A172 (cell line): ENCODE measurements around the gene ZNF749. TPM values are rescaled to one million over a fixed set of nuclear protein-coding genes. Genes with fewer than 3 reads are reported as not detected.
"Not testable (repeated sequence)": the region's sequence is repeated elsewhere in the genome, so short reads cannot be mapped to it uniquely, and the experiment has no call there.

Experiments used
- DNase-seq: peaks from one replicate; pipeline ENCODE4 v3.0.0-alpha.2; 2015; ENCODE audit warnings: low spot score
- total RNA-seq: library from RNA; depleted of rRNA; stranded (reverse); fragments of >200 nt; shearing (Covaris generic); gene quantifications from 2 replicates; pipeline ENCODE4 v1.2.3, GENCODE V29; 2014; rRNA removed

ZNF749 gene
- total RNA-seq, 1 experiment from 2014 or later, result 24.4 TPM

GRCh38 chr19:57465680-57466381 is 30.7 kb downstream of the ZNF749 start:
- peak; percentile 65 for DNase-seq

DNA sequence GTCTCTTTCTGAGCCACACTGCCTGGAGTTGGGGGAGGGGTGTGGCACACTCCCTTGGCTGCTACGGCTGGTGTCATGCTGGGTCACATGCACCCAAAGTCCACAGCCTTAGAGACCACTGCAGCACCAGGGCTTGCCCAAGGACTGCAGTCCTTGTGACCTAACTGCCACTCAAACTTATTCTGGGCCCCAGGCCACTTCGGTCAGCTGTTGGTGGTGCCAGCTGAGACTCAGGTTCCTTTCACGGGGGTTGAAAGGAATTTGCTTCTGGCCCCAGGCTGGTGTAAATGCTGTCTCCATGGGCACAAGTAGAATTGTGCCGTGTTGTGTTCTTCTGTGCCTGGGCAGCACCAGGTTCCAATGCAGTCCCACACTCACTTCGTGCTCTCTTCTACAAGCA is 31.4 kb downstream of the ZNF749 start:
- DNase-seq, result no peak

- DNase-seq, result no peak
These were observed 38.5 kb downstream of the ZNF749 start for GRCh38 chr19:57473646-57474045.

- DNase-seq, result peak; percentile 95
These were observed 42.3 kb downstream of the ZNF749 start, which contains the start of gene ZNF772 for GRCh38 chr19:57477191-57478008. Gene ZNF772 (minus strand): TSS chr19:57477566. CDS start chr19:57477309, 257 bp downstream.

- peak; percentile 87 for DNase-seq
These were observed 52.6 kb downstream of the ZNF749 start, which contains the start of gene ZNF419 for GRCh38 chr19:57487477-57488298. Gene ZNF419 (plus strand): TSS chr19:57487750. CDS start chr19:57487951, 201 bp downstream.

- not testable (repeated sequence) for DNase-seq
These were observed 53.1 kb downstream of the ZNF749 start for GRCh38 chr19:57488299-57488644.

Other genes with a start within 250 kb of the ZNF749 start
- gene ZNF264, start 243.8 kb upstream of the ZNF749 start, total RNA-seq, result 20.5 and 33.3 TPM in 2 replicates
- 1.3 and 1.8 TPM in 2 replicates for gene AURKC, start 204.3 kb upstream of the ZNF749 start, total RNA-seq
- gene ZNF805, start 194.7 kb upstream of the ZNF749 start, total RNA-seq, result 12.7 and 15.4 TPM in 2 replicates
- 40.2 and 41.8 TPM in 2 replicates for gene ZNF460, start 154.8 kb upstream of the ZNF749 start, total RNA-seq
- 15.8 and 16.6 TPM in 2 replicates for gene ZNF543, start 114.9 kb upstream of the ZNF749 start, total RNA-seq
- gene ZNF304, start 84.1 kb upstream of the ZNF749 start, total RNA-seq, result 13.0 and 14.0 TPM in 2 replicates
- gene TRAPPC2B, start 71.8 kb upstream of the ZNF749 start, total RNA-seq, result 35.3 and 42.1 TPM in 2 replicates
- 4.7 and 10.0 TPM in 2 replicates for gene ZNF547, start 71.8 kb upstream of the ZNF749 start, total RNA-seq
- gene ZNF548, start 45.5 kb upstream of the ZNF749 start, total RNA-seq, result 22.2 and 30.7 TPM in 2 replicates
- 10.0 and 19.1 TPM in 2 replicates for gene ZNF17, start 24.2 kb upstream of the ZNF749 start, total RNA-seq
- gene VN1R1, start 21.8 kb downstream of the ZNF749 start, total RNA-seq, result 0.05 and 0.45 TPM in 2 replicates
- 7.4 and 9.0 TPM in 2 replicates for gene ZNF772, start 42.2 kb downstream of the ZNF749 start, total RNA-seq
- 10.1 and 11.8 TPM in 2 replicates for gene ZNF419, start 52.4 kb downstream of the ZNF749 start, total RNA-seq
- 4.2 and 15.4 TPM in 2 replicates for gene ZNF773, start 64.6 kb downstream of the ZNF749 start, total RNA-seq
- gene ZNF549, start 92.0 kb downstream of the ZNF749 start, total RNA-seq, result 5.4 and 6.1 TPM in 2 replicates
- 4.9 and 5.0 TPM in 2 replicates for gene ZNF550, start 124.5 kb downstream of the ZNF749 start, total RNA-seq
- 8.5 TPM in 2 replicates for gene ZNF416, start 143.6 kb downstream of the ZNF749 start, total RNA-seq
- not detected in 2 replicates for gene ZIK1, start 148.8 kb downstream of the ZNF749 start, total RNA-seq
- gene ZNF530, start 164.6 kb downstream of the ZNF749 start, total RNA-seq, result 13.6 and 20.2 TPM in 2 replicates
- 36.0 and 48.8 TPM in 2 replicates for gene ZNF134, start 178.9 kb downstream of the ZNF749 start, total RNA-seq
- gene ZNF211, start 197.8 kb downstream of the ZNF749 start, total RNA-seq, result 15.5 and 15.8 TPM in 2 replicates
- gene ZSCAN4, start 233.6 kb downstream of the ZNF749 start, total RNA-seq, result 0.12 TPM in 1 of 2 replicates, not detected in the other
- 11.2 and 18.7 TPM in 2 replicates for gene ZNF551, start 246.7 kb downstream of the ZNF749 start, total RNA-seq